SK-N-SH (cell line): Measurements from ENCODE around the gene INSYN2A. TPM values are rescaled to one million over a fixed set of nuclear protein-coding genes. Genes with fewer than 3 reads are reported as not detected.

ENCODE experiments used
- CTCF ChIA-PET: fragments of 300-600, 350-600 bp; formaldehyde crosslinking; extraction: SDS; loops from one replicate; lab custom pipeline; 2021; lab: Yijun Ruan, JAX
- POLR2A ChIA-PET: fragments of 350-600 bp; sonication (Branson Sonifier 250); formaldehyde crosslinking; extraction: SDS; loops from one replicate; lab custom pipeline; 2020; ENCODE audit warnings: antibody characterized with exemption, inconsistent platforms; lab: Yijun Ruan, JAX
- DNase-seq: peaks from one replicate; pipeline ENCODE4 v3.0.0; 2012
- H2AFZ ChIP-seq: fragments of 200-600 bp; sonication (generic); 2 replicates; pipeline ENCODE4 v1.8.1; 2016; ENCODE audit warnings: antibody characterized with exemption, mild to moderate bottlenecking, low read depth
- H3F3A ChIP-seq: fragments of 200-600 bp; sonication (generic); replicated peaks from 2 replicates; pipeline ENCODE3; 2016; ENCODE audit warnings: antibody characterized with exemption, mild to moderate bottlenecking; ENCODE audit not compliant: insufficient read depth
- H3K27ac ChIP-seq, 2 experiments: fragments of 200-500 bp in 1 of 2; fragments of 200-600 bp in 1 of 2; sonication (Bioruptor generic) in 1 of 2; sonication (generic), shearing (Covaris generic) in 1 of 2; 2 replicates each; pipeline versions ENCODE4 v1.5.1 to v1.6.1; 2014 to 2016; ENCODE audit warnings: low read depth in 2 of 2, inconsistent platforms in 1 of 2, low read length in 1 of 2, mild to moderate bottlenecking in 1 of 2, mixed read lengths in 1 of 2
- H3K27me3 ChIP-seq: fragments of 200-600 bp; sonication (generic), shearing (Covaris generic); 2 replicates; pipeline ENCODE4 v1.6.1; 2016; ENCODE audit warnings: mixed run types; ENCODE audit not compliant: insufficient read depth
- H3K36me3 ChIP-seq, 2 experiments: fragments of 200-500 bp in 1 of 2; fragments of 200-600 bp in 1 of 2; sonication (Bioruptor generic) in 1 of 2; sonication (generic) in 1 of 2; replicated peaks in 1 of 2; 2 replicates each; pipeline versions ENCODE3 to v1.5.1; 2014 to 2016; ENCODE audit warnings: low read length in 1 of 2, mild to moderate bottlenecking in 1 of 2; ENCODE audit not compliant: insufficient read depth in 2 of 2, control insufficient read depth in 1 of 2
- H3K4me1 ChIP-seq, 2 experiments: fragments of 200-500 bp in 1 of 2; fragments of 200-600 bp in 1 of 2; sonication (Bioruptor generic) in 1 of 2; sonication (generic), shearing (Covaris generic) in 1 of 2; 2 replicates each; pipeline versions ENCODE4 v1.5.1 to v1.6.1; 2014 to 2016; ENCODE audit warnings: low read depth in 1 of 2, low read length in 1 of 2, mixed run types in 1 of 2; ENCODE audit not compliant: insufficient read depth in 2 of 2, control insufficient read depth in 1 of 2
- H3K4me2 ChIP-seq: fragments of 200-600 bp; sonication (generic), shearing (Covaris generic); 2 replicates; pipeline ENCODE4 v1.6.1; 2017; ENCODE audit warnings: mixed run types
- H3K4me3 ChIP-seq, 2 experiments: fragments of 200-500 bp in 1 of 2; fragments of 200-600 bp in 1 of 2; sonication (Bioruptor generic) in 1 of 2; sonication (generic), shearing (Covaris generic) in 1 of 2; 2 replicates each; pipeline versions ENCODE4 v1.5.1 to v1.8.1; 2014 to 2016; ENCODE audit warnings: low read depth in 2 of 2, inconsistent platforms in 1 of 2, low read length in 1 of 2, mild to moderate bottlenecking in 1 of 2, mixed read lengths in 1 of 2, moderate library complexity in 1 of 2
- H3K79me2 ChIP-seq: fragments of 200-600 bp; sonication (generic); 2 replicates; pipeline ENCODE4 v1.8.1; 2017; ENCODE audit warnings: mild to moderate bottlenecking; ENCODE audit not compliant: insufficient read depth
- H3K9ac ChIP-seq: fragments of 200-600 bp; sonication (generic); 2 replicates; pipeline ENCODE4 v1.6.1; 2017; ENCODE audit warnings: mixed run types
- H3K9me2 ChIP-seq: fragments of 200-600 bp; sonication (generic); 2 replicates; pipeline ENCODE4 v1.6.1; 2017; ENCODE audit warnings: mixed run types
- H3K9me3 ChIP-seq: fragments of 200-600 bp; sonication (generic); 2 replicates; pipeline ENCODE4 v1.6.1; 2017; ENCODE audit warnings: mixed run types, mild to moderate bottlenecking, moderate library complexity
- H4K20me1 ChIP-seq: fragments of 200-600 bp; sonication (generic); 2 replicates; pipeline ENCODE4 v1.6.1; 2017; ENCODE audit warnings: mild to moderate bottlenecking, mixed run types; ENCODE audit not compliant: insufficient read depth
- CHD2 ChIP-seq: fragments of 150-350 bp; IDR thresholded peaks from 2 replicates; pipeline ENCODE4 v1.6.1; 2018; ENCODE audit warnings: low read length; ENCODE audit not compliant: partially characterized antibody
- CTCF ChIP-seq: fragments of 200-600 bp; sonication (generic); IDR thresholded peaks from 2 replicates; pipeline ENCODE4 v1.6.1; 2017; ENCODE audit warnings: antibody characterized with exemption, mild to moderate bottlenecking, moderate library complexity
- EP300 ChIP-seq, 2 experiments: IDR thresholded peaks; 2 replicates each; pipeline versions ENCODE4 v1.4.0 to v1.6.1; 2012; ENCODE audit warnings: borderline replicate concordance in 1 of 2, low read depth in 1 of 2, low read length in 1 of 2
- EZH2phosphoT487 ChIP-seq: fragments of 200-600 bp; sonication (generic); IDR thresholded peaks from 2 replicates; pipeline ENCODE4 v1.6.1; 2017; ENCODE audit warnings: low read depth, mixed run types, mild to moderate bottlenecking, antibody characterized with exemption, moderate library complexity, borderline replicate concordance
- FOSL2 ChIP-seq: IDR thresholded peaks from 2 replicates; pipeline ENCODE4 v1.4.0; 2012; ENCODE audit warnings: low read depth, mild to moderate bottlenecking, moderate library complexity, borderline replicate concordance
- IRF3 ChIP-seq: fragments of 150-350 bp; IDR thresholded peaks from 2 replicates; pipeline ENCODE4 v1.6.1; 2016; ENCODE audit warnings: mild to moderate bottlenecking, low read depth, low read length
- MAX ChIP-seq: IDR thresholded peaks from 2 replicates; pipeline ENCODE4 v1.4.0; 2012; ENCODE audit warnings: low read depth
- MXI1 ChIP-seq: IDR thresholded peaks from 2 replicates; pipeline ENCODE4 v1.6.1; 2012; ENCODE audit warnings: mild to moderate bottlenecking, low read depth, low read length, improper control_type of control experiment
- POLR2AphosphoS5 ChIP-seq: IDR thresholded peaks from 2 replicates; pipeline ENCODE4 v1.6.1; 2012; ENCODE audit warnings: low read depth, low read length
- RAD21 ChIP-seq: IDR thresholded peaks from 2 replicates; pipeline ENCODE4 v1.6.1; 2012; ENCODE audit warnings: mild to moderate bottlenecking, low read length
- RCOR1 ChIP-seq: fragments of 150-350 bp; IDR thresholded peaks from 2 replicates; pipeline ENCODE4 v1.6.1; 2017; ENCODE audit warnings: antibody characterized with exemption, low read length
- REST ChIP-seq: IDR thresholded peaks from 2 replicates; pipeline ENCODE4 v1.6.1; 2012; ENCODE audit warnings: mild to moderate bottlenecking, low read depth, low read length, moderate library complexity
- RFX5 ChIP-seq: IDR thresholded peaks from 2 replicates; pipeline ENCODE4 v1.6.1; 2012; ENCODE audit warnings: mild to moderate bottlenecking, improper control_type of control experiment, low read length
- TEAD4 ChIP-seq: IDR thresholded peaks from 2 replicates; pipeline ENCODE4 v1.4.0; 2012; ENCODE audit warnings: mild to moderate bottlenecking, borderline replicate concordance; ENCODE audit not compliant: insufficient read depth
- WGBS: methylation state at CpG from one replicate; pipeline ENCODE4 v1.1.6; 2017; ENCODE audit warnings: low lambda C conversion rate; 5-methylcytosine and 5-hydroxymethylcytosine counted together
- polyA plus RNA-seq, 3 experiments: library from polyadenylated mRNA; depleted of rRNA; stranded (reverse); fragments of >200 nt; gene quantifications; 2 replicates each; pipeline ENCODE4 v1.2.3, GENCODE V29; 2012

Gene INSYN2A
- polyA plus RNA-seq, 1 of the 3 experiments (the other 2 are of a cell fraction): 0.28 TPM

GRCh38 chr10:127198721-127199120 lies 2.3 kb upstream of the INSYN2A start (continued):
- TF ChIP-seq EZH2phosphoT487: no peak
- TF ChIP-seq CTCF: no peak

- Histone ChIP-seq H3F3A (peaks cover 5% of the 10 kb centered on the region), H4K20me1 (peaks cover 38% of the 10 kb centered on the region), H3K27ac (no peak overlapping the region), H3K36me3 (no peaks in the 10 kb centered on the region), H3K79me2 (no peaks in the 10 kb centered on the region), H3K27me3 (no peaks in the 10 kb centered on the region), H3K4me3 (no peak overlapping the region), H3K4me2 (no peak overlapping the region)
- no peak for DNase-seq
- 98% methylated on average over 5 of the region's 5 CpGs for WGBS
- CTCF ChIA-PET: interaction anchor here (1.2 to 6.6 kb wide), 4 partner anchors 9 to 656 kb away, joined by 5 to 29 read pairs (median 6); no protein-coding TSS in a partner anchor
- TF ChIP-seq MXI1 (no peak), POLR2AphosphoS5 (no peak), MAX (no peak), RAD21 (peak; percentile 24; the same call in 1 of the 2 replicates), RFX5 (no peak), CTCF (peak; percentile 33), RCOR1 (no peak)
- TF ChIP-seq, all 33 proteins: peak for 2
- Histone ChIP-seq H3K9ac (no peak overlapping the region), H3K9me3 (no peaks in the 10 kb centered on the region), H3K4me1 (peaks cover 0 to 10% of the 10 kb centered on the region in 2 experiments; a peak in 1 of 4 replicates), H3K9me2 (no peaks in the 10 kb centered on the region), H2AFZ (no peak overlapping the region)
- POLR2A ChIA-PET: no interaction called here
These were observed 1.9 kb upstream of the INSYN2A start for GRCh38 chr10:127198307-127198706.

- Histone ChIP-seq H3K36me3 (no peaks in the 10 kb centered on the region), H3K4me2 (peak overlapping the region; percentile 76), H3K9me3 (no peaks in the 10 kb centered on the region), H3K4me1 (peaks cover 0 to 10% of the 10 kb centered on the region in 2 experiments; a peak in 1 of 4 replicates), H3K27ac (no peak overlapping the region), H3K9me2 (no peaks in the 10 kb centered on the region), H3K9ac (no peak overlapping the region), H3K27me3 (no peaks in the 10 kb centered on the region), H3K4me3 (no peak overlapping the region), H4K20me1 (peaks cover 41% of the 10 kb centered on the region), H2AFZ (no peak overlapping the region), H3K79me2 (no peaks in the 10 kb centered on the region), H3F3A (peaks cover 5% of the 10 kb centered on the region)
- ChIA-PET POLR2A (no interaction called here), CTCF (interaction anchor here (0.8 to 6.6 kb wide), 5 partner anchors 9 to 206 kb away, joined by 3 to 29 read pairs (median 3); no protein-coding TSS in a partner anchor)
- WGBS: 99% methylated on average over 5 of the region's 5 CpGs
- no peak for DNase-seq
- TF ChIP-seq CHD2 (no peak), FOSL2 (no peak), REST (no peak), IRF3 (no peak), EP300 (IDR thresholded peaks at IDR 0.05; ENCODE audit: borderline replicate concordance in 1 of 2, low read depth in 1 of 2, low read length in 1 of 2) (no peak), TEAD4 (no peak), MAX (no peak)
These were observed 702 bp upstream of the INSYN2A start for GRCh38 chr10:127197154-127197432.
